SK-N-SH treated with all-trans-retinoic acid at 6 μM for 48 hours (cell line): ENCODE measurements around the gene U2AF2.

Experiments used
- ATAC-seq: fragments of 200-7000 bp; cut with Tn5 transposase; 3 replicates; pipeline ENCODE4 v1.9.1; 2020; ENCODE audit warnings: mild to moderate bottlenecking, moderate library complexity
- ARNTL ChIP-seq: fragments of 450-650 bp; formaldehyde crosslinking; IDR thresholded peaks from 2 replicates; pipeline ENCODE4 v1.5.0; 2020; ENCODE audit warnings: low read depth, mild to moderate bottlenecking, moderate library complexity, borderline replicate concordance
- BACH2 ChIP-seq: fragments of 250-450 bp; sonication (Bioruptor Pico); IDR thresholded peaks from 2 replicates; pipeline ENCODE4 v1.9.0; 2021; ENCODE audit warnings: mild to moderate bottlenecking, borderline replicate concordance
- CSDC2 ChIP-seq: fragments of 250-450 bp; sonication (Bioruptor Pico); IDR thresholded peaks from 2 replicates; pipeline ENCODE4 v1.5.0; 2020; ENCODE audit warnings: mild to moderate bottlenecking, moderate library complexity
- ISL1 ChIP-seq: fragments of 250-450 bp; sonication (Bioruptor Pico); IDR thresholded peaks from 2 replicates; pipeline ENCODE4 v2.1.2; 2022; ENCODE audit warnings: mild to moderate bottlenecking, moderate library complexity
- OSR1 ChIP-seq: fragments of 250-450 bp; sonication (Bioruptor Pico); IDR thresholded peaks from 2 replicates; pipeline ENCODE4 v1.8.0; 2022; ENCODE audit warnings: moderate library complexity, mild to moderate bottlenecking, inconsistent platforms
- PPARA ChIP-seq: fragments of 250-450 bp; sonication (Bioruptor Pico); IDR thresholded peaks from 2 replicates; pipeline ENCODE4 v1.5.0; 2020; ENCODE audit warnings: mild to moderate bottlenecking, borderline replicate concordance
- RARB ChIP-seq: fragments of 250-450 bp; sonication (Bioruptor Pico); IDR thresholded peaks from 2 replicates; pipeline ENCODE4 v1.8.0; 2021; ENCODE audit warnings: mild to moderate bottlenecking, moderate library complexity
- SNAI2 ChIP-seq: fragments of 250-450 bp; sonication (Bioruptor Pico); IDR thresholded peaks from 2 replicates; pipeline ENCODE4 v1.5.0; 2020; ENCODE audit warnings: mild to moderate bottlenecking, moderate library complexity
- TCF4 ChIP-seq: fragments of 250-450 bp; sonication (Bioruptor Pico); IDR thresholded peaks from 2 replicates; pipeline ENCODE4 v1.8.0; 2021; ENCODE audit warnings: mild to moderate bottlenecking, moderate library complexity, borderline replicate concordance
- TOX ChIP-seq: fragments of 250-450 bp; sonication (Bioruptor Pico); IDR thresholded peaks from 2 replicates; pipeline ENCODE4 v1.8.0; 2021; ENCODE audit warnings: mild to moderate bottlenecking, moderate library complexity, borderline replicate concordance
- TSHZ2 ChIP-seq: fragments of 250-450 bp; sonication (Bioruptor Pico); IDR thresholded peaks from 2 replicates; pipeline ENCODE4 v1.5.0; 2020; ENCODE audit warnings: mild to moderate bottlenecking, moderate library complexity
- ZC3H10 ChIP-seq: fragments of 250-450 bp; sonication (Bioruptor Pico); IDR thresholded peaks from 2 replicates; pipeline ENCODE4 v1.5.1; 2021; ENCODE audit warnings: mild to moderate bottlenecking, moderate library complexity
- ZFP30 ChIP-seq: fragments of 450-650 bp; formaldehyde crosslinking; IDR thresholded peaks from 2 replicates; pipeline ENCODE4 v1.5.0; 2022; ENCODE audit warnings: mild to moderate bottlenecking, moderate library complexity
- ZNF565 ChIP-seq: fragments of 450-650 bp; formaldehyde crosslinking; conservative IDR thresholded peaks from 2 replicates; pipeline ENCODE4 v1.5.0; 2020; ENCODE audit warnings: low read depth, mild to moderate bottlenecking, moderate library complexity
- ZNF70 ChIP-seq: fragments of 450-650 bp; formaldehyde crosslinking; IDR thresholded peaks from 2 replicates; pipeline ENCODE4 v1.5.0; 2020; ENCODE audit warnings: mild to moderate bottlenecking, moderate library complexity
- TF ChIP-seq, protein P1 (sequence below): fragments of 250-450 bp; sonication (Bioruptor Pico); IDR thresholded peaks from 2 replicates; pipeline ENCODE4 v1.5.1; 2021; ENCODE audit warnings: mild to moderate bottlenecking, moderate library complexity
- TF ChIP-seq, protein P2 (sequence below): fragments of 250-450 bp; sonication (Bioruptor Pico); IDR thresholded peaks from 2 replicates; pipeline ENCODE4 v1.8.0; 2020; ENCODE audit warnings: mild to moderate bottlenecking, moderate library complexity, borderline replicate concordance
- TF ChIP-seq, protein P3 (sequence below): fragments of 250-450 bp; sonication (Bioruptor Pico); IDR thresholded peaks from 2 replicates; pipeline ENCODE4 v1.5.1; 2020; ENCODE audit warnings: low read depth, mild to moderate bottlenecking, moderate library complexity

The U2AF2 gene

DNA sequence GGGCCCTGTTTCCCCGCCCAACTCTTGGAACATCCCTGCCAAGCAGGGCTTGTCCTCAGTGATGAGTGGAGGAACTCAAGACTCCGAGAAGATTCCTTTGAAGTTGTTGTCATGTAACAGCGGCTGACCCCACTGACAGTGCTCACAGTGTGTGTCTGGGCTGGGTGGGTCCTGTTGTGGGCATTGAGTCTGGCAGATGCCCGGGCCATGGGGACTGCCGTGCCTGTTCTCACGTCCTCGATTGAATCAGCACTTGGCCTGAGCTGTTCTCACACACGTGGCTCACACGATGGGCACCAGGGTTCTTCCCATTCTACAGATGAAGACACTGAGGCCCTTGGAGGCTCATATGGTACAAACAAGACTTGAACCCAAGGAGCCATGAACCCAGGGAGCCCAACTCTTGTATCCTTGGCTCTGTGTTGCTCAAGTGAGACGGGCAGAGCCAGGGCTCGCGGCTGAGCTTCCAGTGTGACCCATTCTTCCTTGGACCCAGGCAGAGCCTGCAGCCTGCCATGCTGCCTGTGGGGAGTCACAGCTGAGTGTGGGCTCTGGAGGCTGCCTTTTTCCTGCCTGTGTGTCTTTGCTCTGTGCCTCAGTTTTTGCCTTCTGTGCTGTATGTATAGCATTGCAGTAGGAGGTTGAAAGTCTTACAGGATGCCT lies 11.6 kb downstream of the U2AF2 start:
- TF ChIP-seq RARB (CRISPR knock-in tag): no peak
- TF ChIP-seq ZNF565: no peak
- no peak for TF ChIP-seq ZNF70 (CRISPR knock-in tag)
- TF ChIP-seq, protein P1, sequence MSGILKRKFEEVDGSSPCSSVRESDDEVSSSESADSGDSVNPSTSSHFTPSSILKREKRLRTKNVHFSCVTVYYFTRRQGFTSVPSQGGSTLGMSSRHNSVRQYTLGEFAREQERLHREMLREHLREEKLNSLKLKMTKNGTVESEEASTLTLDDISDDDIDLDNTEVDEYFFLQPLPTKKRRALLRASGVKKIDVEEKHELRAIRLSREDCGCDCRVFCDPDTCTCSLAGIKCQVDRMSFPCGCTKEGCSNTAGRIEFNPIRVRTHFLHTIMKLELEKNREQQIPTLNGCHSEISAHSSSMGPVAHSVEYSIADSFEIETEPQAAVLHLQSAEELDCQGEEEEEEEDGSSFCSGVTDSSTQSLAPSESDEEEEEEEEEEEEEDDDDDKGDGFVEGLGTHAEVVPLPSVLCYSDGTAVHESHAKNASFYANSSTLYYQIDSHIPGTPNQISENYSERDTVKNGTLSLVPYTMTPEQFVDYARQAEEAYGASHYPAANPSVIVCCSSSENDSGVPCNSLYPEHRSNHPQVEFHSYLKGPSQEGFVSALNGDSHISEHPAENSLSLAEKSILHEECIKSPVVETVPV (CRISPR knock-in tag): no peak
- TF ChIP-seq, protein P2, sequence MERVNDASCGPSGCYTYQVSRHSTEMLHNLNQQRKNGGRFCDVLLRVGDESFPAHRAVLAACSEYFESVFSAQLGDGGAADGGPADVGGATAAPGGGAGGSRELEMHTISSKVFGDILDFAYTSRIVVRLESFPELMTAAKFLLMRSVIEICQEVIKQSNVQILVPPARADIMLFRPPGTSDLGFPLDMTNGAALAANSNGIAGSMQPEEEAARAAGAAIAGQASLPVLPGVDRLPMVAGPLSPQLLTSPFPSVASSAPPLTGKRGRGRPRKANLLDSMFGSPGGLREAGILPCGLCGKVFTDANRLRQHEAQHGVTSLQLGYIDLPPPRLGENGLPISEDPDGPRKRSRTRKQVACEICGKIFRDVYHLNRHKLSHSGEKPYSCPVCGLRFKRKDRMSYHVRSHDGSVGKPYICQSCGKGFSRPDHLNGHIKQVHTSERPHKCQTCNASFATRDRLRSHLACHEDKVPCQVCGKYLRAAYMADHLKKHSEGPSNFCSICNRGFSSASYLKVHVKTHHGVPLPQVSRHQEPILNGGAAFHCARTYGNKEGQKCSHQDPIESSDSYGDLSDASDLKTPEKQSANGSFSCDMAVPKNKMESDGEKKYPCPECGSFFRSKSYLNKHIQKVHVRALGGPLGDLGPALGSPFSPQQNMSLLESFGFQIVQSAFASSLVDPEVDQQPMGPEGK (CRISPR knock-in tag): no peak
- ATAC-seq: no peak

- no peak for ATAC-seq
- TF ChIP-seq CSDC2 (CRISPR knock-in tag) (no peak), ZNF565 (no peak), OSR1 (CRISPR knock-in tag) (no peak), TSHZ2 (CRISPR knock-in tag) (no peak), RARB (CRISPR knock-in tag) (no peak), ZC3H10 (CRISPR knock-in tag) (no peak), ISL1 (CRISPR knock-in tag) (no peak), ARNTL (CRISPR knock-in tag) (no peak), PPARA (no peak), TCF4 (CRISPR knock-in tag) (no peak), TOX (no peak), BACH2 (CRISPR knock-in tag) (no peak), ZNF70 (CRISPR knock-in tag) (no peak), ZFP30 (CRISPR knock-in tag) (no peak)
- TF ChIP-seq, protein P2 (CRISPR knock-in tag): no peak
- TF ChIP-seq, protein P3, sequence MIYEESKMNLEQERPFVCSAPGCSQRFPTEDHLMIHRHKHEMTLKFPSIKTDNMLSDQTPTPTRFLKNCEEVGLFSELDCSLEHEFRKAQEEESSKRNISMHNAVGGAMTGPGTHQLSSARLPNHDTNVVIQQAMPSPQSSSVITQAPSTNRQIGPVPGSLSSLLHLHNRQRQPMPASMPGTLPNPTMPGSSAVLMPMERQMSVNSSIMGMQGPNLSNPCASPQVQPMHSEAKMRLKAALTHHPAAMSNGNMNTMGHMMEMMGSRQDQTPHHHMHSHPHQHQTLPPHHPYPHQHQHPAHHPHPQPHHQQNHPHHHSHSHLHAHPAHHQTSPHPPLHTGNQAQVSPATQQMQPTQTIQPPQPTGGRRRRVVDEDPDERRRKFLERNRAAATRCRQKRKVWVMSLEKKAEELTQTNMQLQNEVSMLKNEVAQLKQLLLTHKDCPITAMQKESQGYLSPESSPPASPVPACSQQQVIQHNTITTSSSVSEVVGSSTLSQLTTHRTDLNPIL: no peak
These were observed 12.2 kb downstream of the U2AF2 start for GRCh38 chr19:55667006-55667381.

DNA sequence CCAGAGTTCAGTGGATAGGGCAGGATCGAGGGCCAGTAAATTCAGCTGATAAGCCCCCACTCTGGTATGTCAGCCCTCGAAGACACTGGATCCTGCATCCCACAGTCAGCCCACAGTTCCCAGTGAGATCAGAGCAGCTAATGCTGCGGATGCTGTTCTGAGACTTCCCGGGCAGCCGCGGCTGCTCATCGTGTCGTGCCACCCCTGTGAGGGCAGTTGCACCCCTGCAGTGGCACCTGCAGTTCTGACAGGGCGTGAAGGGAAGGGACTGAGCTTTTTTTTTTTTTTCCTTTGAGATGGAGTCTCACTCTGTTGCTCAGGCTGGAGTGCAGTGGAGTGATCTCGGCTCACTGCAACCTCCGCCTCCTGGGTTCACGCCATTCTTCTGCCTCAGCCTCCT lies 12.7 kb downstream of the U2AF2 start:
- TF ChIP-seq, protein P2 (CRISPR knock-in tag): no peak
- no peak for TF ChIP-seq SNAI2 (CRISPR knock-in tag)
- no peak for ATAC-seq
